Stimulated activated CD8-positive, alpha-beta memory T cell treated with anti-CD3 and anti-CD28 coated beads, Interleukin-15, amount 100 ng/mL, for 1 hour (primary cell): ENCODE results near the gene PRKACA.
A peak's percentile ranks its signal among the peaks of the same experiment; 100 is the strongest.
"Not testable (repeated sequence)": the region's sequence is repeated elsewhere in the genome, so short reads cannot be mapped to it uniquely, and the experiment has no call there.

Experiments
- DNase-seq: peaks from one replicate; pipeline ENCODE4 v3.0.0-alpha.2; 2020; ENCODE audit warnings: low read depth

The PRKACA gene

DNA sequence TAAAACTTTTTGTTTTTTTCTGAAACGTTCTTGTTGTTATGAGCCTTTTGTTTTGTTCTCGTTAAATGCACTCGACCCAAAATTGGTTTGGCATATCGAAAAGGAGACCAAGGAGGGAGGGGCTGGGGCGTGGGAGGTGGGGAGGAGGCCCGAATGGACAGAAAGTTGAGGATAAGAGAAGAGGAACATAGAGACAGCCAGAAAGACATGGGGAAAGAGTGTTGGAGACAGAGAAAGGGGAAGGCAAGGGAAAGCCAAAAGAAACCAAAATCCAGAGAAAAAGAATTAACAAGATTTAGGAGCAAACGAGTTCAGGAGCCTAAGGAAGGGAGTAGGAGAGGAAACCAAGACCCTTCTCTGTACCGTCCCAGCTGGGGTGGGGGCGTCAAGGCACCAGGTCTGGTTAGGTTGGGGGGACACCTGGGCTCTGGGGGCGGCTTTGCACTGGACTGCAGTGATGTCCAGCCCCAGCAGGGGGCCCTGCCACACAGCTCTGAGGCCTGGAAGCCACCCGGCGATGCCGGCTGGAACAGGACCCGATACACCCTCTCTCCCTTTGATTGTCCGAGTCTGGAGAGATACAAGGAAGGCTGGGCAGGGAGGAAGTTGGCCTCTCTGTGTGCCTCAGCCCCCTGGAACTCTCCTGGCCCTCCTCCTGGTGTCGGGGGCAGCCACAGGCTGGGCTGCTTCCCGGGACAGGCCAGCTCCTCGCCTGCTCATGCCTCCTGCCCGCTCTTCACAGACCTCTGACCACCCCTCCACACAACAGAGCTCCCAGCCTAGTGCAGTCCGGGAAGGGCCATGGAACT, 30.4 kb upstream of the PRKACA start:
- peak; percentile 32 for DNase-seq

DNA sequence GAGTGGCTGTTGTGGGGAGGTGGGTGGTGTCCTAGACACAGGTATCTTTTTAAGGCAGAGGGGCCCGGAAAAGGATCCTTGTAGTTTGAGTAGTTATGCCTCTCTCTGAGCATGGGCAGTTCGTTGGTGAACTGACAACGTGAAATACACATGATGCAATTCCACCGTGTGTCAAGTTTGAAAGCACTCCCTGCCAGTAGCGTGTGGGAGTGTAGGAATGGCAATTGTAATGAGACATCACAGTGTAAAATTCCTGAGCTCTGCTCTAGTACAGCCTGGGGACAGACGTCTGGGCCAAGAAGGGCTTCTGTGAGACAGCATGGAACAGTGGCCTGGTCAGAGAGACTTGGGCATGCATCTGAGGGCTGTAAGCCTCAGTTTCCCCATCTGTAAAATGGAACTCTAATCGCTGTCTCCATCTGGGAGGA, 29.2 kb upstream of the PRKACA start:
- no peak for DNase-seq

DNA sequence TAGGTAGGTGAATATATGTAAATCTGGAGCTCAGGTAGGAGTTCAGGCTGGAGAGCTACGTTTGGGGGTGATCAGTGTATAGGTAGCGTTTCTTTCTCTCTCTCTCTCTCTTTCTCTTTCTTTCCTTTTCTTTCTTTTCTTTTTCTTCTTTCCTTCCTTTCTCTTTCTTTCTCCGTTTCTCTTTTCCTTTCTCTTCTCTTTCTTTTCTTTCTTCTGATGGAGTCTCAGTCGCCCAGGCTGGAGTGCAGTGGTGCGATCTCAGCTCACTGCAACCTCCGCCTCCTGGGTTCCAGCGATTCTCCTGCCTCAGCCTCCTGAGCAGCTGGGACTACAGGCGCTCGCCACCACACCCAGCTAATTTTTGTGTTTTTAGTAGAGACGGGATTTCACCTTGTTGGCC, 28.6 kb upstream of the PRKACA start:
- DNase-seq: not testable (repeated sequence)

DNA sequence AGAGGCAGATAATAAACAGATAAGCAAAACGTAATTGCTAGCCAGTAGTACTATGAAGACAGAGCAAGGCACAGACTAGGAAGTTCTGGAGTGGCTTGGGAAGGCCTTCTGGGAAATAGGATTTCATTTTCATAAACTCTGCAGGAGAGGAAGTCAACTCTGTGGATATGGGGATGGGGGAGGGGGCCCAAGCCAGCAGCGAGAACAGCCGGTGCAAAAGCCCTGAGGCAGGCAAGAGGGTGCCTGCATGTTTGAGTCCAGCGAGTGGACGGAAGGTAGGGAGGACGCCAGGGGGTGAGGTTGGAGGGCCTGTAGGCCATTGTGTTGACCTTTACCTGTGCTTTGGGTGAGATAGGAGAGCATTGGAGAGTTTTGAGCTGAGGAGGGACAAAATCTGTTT, 27.8 kb upstream of the PRKACA start:
- DNase-seq: no peak

DNA sequence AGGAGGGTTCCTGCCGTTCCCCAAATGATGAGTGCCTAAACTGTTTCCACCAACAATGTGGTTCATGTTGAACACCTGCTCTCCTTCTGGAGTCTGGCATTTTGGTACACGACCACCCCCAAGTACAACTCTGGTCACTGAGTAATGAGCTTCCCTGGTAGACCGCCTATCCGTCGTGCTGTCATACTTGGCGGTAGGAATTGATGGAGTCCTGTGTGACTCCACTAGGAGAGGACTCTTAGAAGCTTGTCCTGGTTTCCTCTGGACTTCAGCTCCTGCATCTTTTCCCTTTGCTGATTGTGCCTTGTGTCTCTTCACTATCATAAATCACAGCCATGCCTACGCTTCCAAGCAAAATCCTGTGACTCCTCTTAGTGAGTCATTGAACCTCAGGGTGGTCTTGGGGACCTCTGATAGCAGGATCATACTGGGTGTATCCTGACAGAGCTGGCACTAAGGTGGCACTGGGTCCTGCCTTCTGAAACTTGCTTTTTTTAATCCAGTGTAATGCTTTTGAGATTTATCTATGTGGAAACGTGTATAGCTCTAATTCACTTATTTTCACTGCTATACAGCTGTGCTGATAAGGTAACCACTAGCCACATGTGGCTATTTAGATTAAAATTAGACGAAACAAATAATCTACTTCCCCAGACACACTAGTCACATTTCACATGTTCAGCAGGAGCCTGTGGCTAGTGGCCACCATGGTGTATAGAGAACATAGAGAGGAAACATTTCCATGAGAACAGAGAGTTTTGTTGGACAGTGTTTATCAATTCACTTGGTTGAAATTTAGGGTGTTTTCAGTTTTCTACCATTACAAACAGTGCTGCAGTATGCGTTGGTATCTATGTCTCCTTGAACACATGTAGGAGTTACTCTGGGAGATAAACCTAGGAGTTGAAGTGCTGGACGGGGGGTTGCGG, 25.0 kb upstream of the PRKACA start:
- DNase-seq: no peak

DNA sequence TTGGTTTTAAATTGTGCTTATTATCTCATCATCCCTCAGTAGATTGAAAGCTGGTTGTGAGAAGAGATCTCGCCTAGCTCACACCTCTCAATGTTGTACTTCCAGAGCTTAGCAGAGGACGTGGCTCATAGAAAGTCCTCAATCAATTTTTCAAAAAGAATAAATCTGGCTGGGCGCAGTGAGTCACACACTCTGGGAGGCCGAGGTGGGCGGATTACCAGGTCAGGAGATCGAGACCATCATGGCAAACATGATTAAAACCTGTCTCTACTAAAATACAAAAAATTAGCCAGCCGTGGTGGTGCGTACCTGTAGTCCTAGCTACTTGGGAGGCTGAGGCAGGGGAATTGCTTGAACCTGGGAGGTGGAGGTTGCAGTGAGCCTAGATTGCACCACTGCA, 23.5 kb upstream of the PRKACA start:
- DNase-seq: no peak

DNA sequence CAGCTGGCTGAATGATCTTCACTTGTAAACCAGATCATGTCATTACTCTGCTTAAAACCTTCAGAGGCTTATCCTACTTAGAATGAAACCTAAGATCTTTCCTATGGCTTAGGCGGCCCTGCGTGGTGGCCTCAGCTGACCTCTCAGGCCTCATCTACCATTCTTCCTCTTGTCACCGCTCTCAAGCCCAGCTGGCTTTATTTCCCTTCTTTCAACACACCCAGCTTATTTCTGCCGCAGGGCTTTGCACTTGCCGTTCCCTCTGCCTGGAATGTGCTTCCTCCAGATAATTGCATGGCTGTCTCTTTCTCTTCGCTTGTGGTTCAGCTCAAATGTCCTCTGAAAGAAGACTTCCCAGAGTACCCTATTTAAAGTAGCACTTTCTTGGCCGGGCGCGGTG, 22.4 kb upstream of the PRKACA start:
- no peak for DNase-seq

DNA sequence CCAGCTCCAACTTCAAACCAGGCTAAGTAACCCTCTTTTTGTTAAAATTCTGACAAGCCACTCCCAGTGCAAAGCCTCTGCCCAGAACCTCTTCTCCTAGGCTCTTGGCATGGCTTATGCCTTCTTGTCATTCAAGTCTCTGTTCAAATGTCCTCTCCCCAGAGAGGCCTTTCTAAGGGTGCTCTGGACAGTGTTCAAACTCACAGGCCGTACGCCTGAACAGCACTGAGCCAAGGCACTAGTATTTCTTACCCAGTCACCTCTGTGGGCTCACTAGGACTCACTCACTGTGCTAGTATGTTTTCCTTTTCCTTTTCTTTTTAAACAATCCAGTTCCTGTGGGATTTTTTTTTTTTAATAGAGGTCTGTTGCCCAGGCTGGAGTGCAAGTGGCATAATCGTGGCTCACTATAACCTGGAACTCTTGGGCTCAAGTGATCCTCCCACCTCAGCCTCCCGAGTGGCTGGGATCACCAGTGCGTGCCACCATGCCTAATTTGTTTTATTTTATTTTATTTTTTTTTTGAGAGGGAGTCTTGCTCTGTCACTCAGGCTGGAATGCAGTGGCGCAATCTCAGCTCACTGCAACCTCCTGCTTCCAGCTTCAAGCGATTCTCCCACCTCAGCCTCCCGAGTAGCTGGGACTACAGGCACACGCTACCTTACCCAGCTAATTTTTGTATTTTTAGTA, 21.2 kb upstream of the PRKACA start:
- no peak for DNase-seq

DNA sequence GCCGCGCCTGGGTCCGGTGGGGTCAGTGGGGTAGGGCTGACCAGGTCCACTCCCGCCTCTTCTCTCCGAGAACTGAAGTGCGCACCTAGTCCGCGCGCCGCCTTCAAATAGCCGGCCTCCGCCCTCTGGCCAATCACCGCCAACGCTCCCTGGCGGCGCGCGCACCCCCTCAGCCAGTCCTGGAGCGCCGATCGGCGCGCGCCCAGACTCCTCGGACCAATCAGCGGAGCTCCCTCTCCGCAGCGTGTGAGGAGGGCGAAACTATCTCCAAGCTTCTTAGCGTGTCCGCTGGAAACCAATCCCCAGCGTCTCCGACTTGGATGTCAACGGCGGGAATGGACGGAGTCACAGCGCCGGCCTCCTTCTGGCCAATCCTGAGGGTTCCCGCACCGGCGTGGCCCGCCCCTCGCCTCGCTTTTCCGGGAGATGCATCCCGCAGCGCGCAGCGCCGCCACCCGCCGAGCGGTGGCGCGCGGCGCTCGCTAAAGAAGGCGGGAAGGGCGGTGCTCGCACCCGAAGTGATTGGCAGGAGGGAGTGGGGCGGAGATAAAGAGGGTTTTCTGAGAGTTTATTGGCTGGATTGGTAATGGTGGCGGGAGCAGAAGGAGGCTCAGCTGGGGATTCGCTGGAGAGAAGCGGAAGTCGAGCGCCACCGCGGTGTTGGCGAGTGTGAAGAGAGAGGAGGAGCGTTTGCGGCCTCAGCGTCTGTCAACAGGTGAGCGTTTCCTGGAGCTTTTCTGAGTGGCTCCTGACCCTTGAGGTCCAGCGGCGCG, 19.1 kb upstream of the PRKACA start, which contains the start of gene ASF1B:
Gene ASF1B (minus strand): TSS at position 81 of the 773 bp plus-strand sequence. CDS start 133 bp downstream, outside the sequence.
- peak; percentile 88 for DNase-seq

DNA sequence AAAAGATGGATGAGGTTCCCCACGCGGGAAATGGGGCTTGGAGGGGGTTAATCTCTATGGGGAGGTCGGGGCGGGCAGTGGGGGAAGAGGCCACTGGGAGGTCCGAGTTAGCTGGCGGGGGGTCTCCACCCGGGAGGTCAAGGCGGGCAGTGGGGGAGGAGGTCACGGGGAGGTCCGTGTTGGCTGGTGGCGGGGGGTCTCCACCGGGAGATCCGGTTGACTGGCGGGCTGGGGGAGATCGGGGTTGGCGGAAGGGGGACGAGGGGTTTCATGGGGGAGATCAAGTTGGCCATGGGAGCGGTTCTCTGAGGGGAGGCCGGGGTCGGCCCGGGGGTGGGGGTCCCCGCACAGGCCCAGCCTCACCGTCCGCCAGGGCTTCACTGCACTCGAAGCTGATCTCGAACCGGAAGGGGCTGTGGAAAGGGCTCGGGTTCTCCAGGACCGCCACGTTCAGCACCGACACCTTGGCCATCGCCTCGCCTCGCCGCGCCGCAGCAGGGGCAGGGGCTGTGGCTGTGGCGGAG, 18.5 kb upstream of the PRKACA start:
- DNase-seq: no peak

DNA sequence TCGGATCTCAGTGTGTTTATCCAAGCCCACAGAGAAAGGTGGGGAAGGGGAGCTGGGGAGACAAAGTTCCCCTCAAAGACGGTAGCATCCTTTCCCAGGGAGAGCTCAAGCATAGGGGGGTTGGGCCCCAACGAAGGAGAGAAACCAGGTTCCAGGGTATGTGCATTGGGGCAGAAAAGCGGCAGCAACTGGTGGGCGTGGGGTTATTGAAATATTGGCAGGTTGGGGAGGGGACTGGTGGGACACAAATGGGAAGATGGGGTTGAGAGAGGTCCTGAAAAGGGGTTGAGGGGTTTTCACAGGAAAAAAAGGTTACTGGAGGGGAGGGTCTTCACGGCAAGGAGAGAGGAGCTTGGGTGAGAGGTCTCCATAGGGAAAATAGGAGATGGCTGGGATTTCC, 17.8 kb upstream of the PRKACA start:
- no peak for DNase-seq

DNA sequence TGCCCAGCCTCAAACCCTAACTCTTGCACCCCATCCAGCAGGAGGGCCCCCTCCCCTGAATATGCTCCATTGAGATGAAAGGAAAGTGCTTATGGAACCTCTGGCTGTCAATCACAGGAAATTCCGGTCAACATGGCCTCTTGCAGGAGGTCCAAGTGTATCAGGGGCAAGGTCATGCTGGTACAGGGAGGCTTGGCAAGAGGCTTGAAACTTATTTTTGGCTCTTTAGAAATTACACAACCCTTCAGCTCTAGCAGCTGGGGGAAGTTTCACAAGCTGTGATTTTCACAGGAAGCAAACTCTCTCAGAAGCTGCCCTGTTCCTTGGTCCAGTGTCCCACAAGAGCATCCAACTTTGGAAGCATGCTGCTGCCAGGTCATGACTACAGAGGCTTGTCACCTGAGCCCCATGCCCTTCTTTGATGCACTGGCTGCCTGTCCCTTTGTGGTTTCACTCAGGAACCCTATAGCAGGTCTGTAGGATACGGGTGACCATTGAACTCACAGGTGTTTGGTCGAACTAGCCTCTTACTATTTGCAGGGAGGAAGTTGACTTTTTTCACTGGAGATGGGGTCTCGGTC, 10.5 kb upstream of the PRKACA start:
- no peak for DNase-seq

DNA sequence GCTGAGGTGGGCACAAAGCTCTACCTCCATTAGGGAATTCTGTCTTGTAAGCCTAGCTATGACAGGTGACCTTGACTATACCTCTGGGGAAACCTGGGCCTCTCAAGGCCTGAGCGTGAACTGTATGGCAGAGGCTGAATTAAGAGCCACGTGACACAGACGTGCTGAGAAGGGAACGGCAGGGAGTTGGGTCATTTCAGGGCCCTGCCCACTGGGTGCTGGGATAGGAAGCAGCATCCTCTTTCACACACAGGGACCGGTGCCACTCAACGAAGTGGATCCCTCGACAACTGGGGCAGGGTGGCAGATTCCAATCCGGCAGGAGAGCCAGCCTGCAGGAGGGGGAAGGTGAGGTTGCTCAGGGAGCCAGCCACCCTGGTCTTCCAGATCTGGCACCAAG, 9.6 kb upstream of the PRKACA start:
- DNase-seq: no peak

DNA sequence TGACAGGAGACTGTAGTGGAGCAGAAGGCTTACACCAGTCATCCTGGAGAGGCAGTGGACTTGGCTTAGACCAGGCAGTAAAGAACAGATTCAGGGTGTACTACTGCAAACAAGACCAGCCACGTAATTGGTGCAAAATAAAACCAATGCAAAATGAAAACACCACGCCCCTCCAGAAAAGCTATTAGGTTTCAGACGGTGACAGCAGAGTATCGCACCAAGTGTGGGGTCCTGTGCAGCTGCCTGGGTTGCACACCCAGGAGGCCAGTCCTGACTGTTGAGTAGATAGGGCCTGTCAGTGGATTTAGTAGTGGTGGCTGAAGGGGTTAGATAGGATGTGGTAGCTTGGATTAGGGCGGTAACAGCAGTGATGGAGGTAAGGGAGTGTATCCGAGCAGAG, 5.4 kb upstream of the PRKACA start:
- no peak for DNase-seq

DNA sequence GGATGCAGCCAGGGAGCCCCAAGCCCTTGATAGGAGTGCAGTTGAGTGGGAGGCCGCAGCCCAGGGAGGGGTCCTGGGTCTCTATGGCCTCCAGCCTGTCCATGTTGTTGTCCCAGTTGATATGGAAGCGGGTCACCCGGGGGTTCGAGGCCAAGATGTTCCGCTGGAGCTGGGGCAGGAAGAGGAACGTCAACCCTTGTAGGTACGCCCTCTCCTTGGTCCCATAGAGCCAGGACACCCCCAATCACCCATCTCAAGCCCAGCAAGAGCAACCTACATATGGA, 2.9 kb upstream of the PRKACA start:
- no peak for DNase-seq

DNA sequence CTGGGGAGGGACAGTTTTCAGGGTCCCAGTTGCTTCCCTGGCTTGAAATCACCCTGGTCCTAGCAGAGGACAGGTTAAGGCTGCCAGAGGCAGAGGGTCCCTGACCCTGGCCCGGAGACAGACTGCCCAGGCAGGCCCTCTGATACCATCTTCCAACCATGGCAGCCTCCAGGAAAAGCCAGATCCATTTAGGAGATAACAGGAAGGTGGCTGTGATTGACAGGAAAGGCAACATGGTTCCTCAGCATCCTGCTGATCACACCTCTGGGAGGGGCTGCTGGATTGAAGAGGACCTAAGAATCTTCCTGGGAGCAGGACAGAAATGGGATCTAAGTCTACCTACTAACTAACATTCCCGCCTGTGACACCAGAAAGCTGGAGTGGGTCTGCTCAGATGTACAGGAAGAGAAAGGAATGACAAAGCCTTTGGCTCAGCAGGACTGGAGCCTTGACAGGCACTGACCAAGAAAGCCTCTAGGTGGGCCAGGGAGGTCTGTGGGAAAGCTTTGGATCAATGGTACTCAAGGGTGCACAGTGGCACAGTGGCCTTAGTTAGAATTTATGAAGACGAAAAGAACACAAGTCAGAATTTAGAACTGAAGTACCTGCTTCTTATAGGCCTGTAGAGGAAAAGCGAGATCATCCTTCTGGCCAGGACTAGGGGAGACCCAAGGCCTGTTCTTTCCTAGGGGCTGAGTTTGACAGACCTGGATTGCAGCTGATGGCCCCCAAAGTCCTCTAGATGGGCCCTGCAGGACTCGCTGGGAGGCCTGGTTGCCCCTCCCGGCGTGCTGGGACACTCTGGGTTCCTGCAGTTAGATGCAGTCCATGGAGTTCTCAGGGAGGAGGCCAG, 2.3 kb upstream of the PRKACA start:
- no peak for DNase-seq

DNA sequence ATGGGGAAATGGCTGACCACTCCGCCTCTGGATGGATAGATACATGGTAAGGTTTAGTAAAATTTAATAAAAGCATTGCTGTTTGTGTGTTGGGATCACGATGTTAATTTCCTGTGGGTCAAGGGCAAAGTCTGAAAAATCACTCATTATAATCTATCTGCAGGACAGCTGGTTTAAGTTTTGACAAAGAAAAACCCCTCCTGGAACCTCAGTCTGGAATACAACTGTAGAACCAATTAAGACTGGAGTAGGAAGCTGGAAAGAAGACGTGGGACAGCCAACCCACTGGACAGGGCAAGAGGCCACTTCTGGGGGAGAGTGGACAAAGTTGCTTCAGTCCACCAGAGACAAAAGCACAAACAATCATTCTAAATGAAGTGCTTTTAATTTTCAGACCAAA, 1.6 kb upstream of the PRKACA start:
- DNase-seq: no peak

DNA sequence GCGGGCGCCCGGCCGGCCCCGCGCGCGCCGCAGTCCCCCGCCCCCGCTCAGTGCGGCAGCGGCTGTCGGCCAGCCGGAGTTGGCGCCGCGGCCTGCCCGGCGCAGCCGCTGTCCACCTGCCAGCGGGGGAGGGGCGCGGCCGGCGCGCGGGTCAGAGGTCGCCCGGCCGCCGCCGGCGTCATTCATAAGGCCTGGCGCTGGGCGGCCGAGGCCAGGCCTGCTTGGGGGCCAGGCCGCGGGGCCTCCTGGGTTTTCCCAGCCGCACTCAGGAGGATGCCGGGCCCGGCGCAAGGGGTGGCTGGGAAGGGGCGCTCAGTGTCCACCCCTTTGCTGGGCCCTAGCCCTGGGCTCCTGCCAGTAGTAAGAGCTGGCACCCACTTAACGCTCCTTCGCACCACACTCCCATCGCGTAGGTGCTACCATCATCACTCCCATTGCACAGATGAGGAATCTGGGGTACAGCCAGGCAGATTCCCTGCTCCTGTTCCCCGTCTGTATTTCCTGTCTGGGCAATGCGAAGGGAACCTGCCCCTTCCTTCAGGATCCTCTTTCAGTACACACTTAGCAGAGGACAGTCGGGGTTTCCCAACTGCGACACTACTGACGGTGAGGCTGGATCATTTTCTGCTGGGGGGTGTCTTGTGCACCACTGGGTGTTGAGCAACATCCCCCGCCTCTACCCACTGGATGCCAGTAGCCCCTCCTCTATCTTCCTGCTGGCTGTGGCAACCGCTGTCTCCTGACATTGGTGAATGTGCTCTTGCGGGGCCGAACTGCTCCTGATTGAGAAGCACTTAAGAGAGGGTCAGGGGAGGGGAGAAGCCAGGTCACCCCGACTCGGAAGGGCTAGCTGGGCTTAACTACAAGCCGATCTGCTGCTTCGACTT, 846 bp upstream of the PRKACA start:
- DNase-seq: peak; percentile 4

DNA sequence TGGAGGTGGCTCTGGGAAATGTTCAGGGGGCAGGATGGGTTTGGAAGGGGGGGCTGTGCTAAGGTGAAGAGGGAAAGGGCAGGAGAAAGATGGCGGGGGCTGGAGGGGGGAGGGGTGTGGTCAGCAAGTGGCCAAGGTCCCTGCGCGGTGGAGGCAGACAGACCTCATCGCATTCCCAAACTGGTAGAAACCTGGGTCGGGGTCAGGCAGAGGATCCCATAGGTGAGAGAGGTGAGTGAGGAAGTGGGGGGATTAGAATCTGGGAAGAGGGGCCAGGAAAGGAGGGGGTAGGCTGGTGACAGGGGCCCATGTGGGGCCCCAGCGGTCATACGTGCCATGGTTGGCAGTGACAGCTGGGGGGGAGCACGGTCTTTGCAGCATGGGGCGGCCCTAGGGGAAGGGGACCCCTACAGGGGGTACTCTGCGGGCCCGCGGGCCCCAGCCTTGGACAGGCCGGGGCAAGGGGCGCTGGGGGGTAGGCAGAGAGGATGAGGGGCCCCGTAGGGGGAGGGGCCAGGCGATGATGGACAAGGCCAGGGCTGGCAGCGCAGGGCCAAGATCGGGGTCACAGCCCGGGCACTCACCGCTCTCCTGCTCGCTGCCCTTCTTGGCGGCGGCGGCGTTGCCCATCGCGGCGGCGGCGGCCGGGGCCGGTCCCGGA, 514 bp downstream of the PRKACA start:
- no peak for DNase-seq
